ENCODE data around the gene ASPG.

- no peak for TF ChIP-seq EZH2 (IDR thresholded peaks at IDR 0.05; ENCODE audit: insufficient read depth, poor library complexity, severe bottlenecking)
- no peak for TF ChIP-seq EZH2phosphoT487 (IDR thresholded peaks at IDR 0.05; ENCODE audit: insufficient read depth, low read depth)
Observed at GRCh38 chr14:104152686-104153393, 67.3 kb downstream of the ASPG start.

All from GM23248 (cell line).